Measurements from ENCODE around the gene RAB40B. TPM values are rescaled to one million over a fixed set of nuclear protein-coding genes. Genes with fewer than 3 reads are reported as not detected.

Gene RAB40B
- total and polyA plus RNA-seq, 8 donors: 6.8 to 25.7 (median 19.5) TPM

GRCh38 chr17:82696259-82696658, 2.2 kb downstream of the RAB40B start:
- intact Hi-C loops (cut with DNase I): no loop called here
- H3K4me1 ChIP-seq: peaks cover 5 to 22% of the 10 kb centered on the region in 2 donors

GRCh38 chr17:82694647-82695046, 3.9 kb downstream of the RAB40B start:
- intact Hi-C loops (cut with DNase I): no loop called here

More at GRCh38 chr17:82696259-82696658, 2.2 kb downstream of the RAB40B start:
- TF ChIP-seq CTCF (IDR thresholded peaks at IDR 0.05): no peak
- H3K4me3 ChIP-seq: no peak overlapping the region
- ATAC-seq (no peak), DNase-seq (no peak)
- no peaks in the 10 kb centered on the region for H3K36me3 ChIP-seq
- no peak overlapping the region for H3K27ac ChIP-seq
- H3K27me3 ChIP-seq: peaks cover 0 to 23% of the 10 kb centered on the region in 2 donors
- H3K9me3 ChIP-seq: peaks cover 0 to 14% of the 10 kb centered on the region in 2 donors

GRCh38 chr17:82693168-82693867, 5.2 kb downstream of the RAB40B start:
- intact Hi-C loops (cut with DNase I): no loop called here
- ATAC-seq: no peak
- DNase-seq: no peak
- no peak overlapping the region for H3K4me3 ChIP-seq
- no peaks in the 10 kb centered on the region for H3K36me3 ChIP-seq
- peaks cover 5 to 14% of the 10 kb centered on the region in 2 donors for H3K4me1 ChIP-seq
- peaks cover 0 to 23% of the 10 kb centered on the region in 2 donors for H3K27me3 ChIP-seq
- H3K27ac ChIP-seq: no peak overlapping the region
- TF ChIP-seq CTCF (IDR thresholded peaks at IDR 0.05): no peak
- H3K9me3 ChIP-seq: peaks cover 0 to 14% of the 10 kb centered on the region in 2 donors

More at GRCh38 chr17:82694647-82695046, 3.9 kb downstream of the RAB40B start:
- DNase-seq (no peak), ATAC-seq (no peak)
- H3K36me3 ChIP-seq: no peaks in the 10 kb centered on the region
- TF ChIP-seq CTCF (IDR thresholded peaks at IDR 0.05): no peak
- peaks cover 0 to 14% of the 10 kb centered on the region in 2 donors for H3K9me3 ChIP-seq
- H3K4me1 ChIP-seq: peaks cover 5 to 22% of the 10 kb centered on the region in 2 donors
- no peak overlapping the region for H3K27ac ChIP-seq
- peaks cover 0 to 23% of the 10 kb centered on the region in 2 donors for H3K27me3 ChIP-seq
- no peak overlapping the region for H3K4me3 ChIP-seq

GRCh38 chr17:82692268-82692667, 6.2 kb downstream of the RAB40B start:
- Histone ChIP-seq H3K36me3 (no peaks in the 10 kb centered on the region), H3K4me1 (peaks cover under 1 to 6% of the 10 kb centered on the region in 2 donors), H3K9me3 (peaks cover 0 to 14% of the 10 kb centered on the region in 2 donors), H3K27ac (no peak overlapping the region), H3K4me3 (no peak overlapping the region), H3K27me3 (peaks cover 0 to 14% of the 10 kb centered on the region in 2 donors)
- DNase-seq (no peak), ATAC-seq (no peak)
- intact Hi-C loops (cut with DNase I): no loop called here
- TF ChIP-seq CTCF (IDR thresholded peaks at IDR 0.05): no peak

- Histone ChIP-seq H3K4me3 (no peak overlapping the region), H3K36me3 (no peaks in the 10 kb centered on the region), H3K27ac (no peak overlapping the region), H3K9me3 (peaks cover 0 to 14% of the 10 kb centered on the region in 2 donors), H3K4me1 (peaks cover 0 to under 1% of the 10 kb centered on the region in 2 donors), H3K27me3 (peaks cover 0 to 9% of the 10 kb centered on the region in 2 donors)
- no peak for TF ChIP-seq CTCF (IDR thresholded peaks at IDR 0.05)
- DNase-seq: no peak
- intact Hi-C loops (cut with DNase I): no loop called here
- no peak for ATAC-seq
Observed at GRCh38 chr17:82691714-82692113, 6.8 kb downstream of the RAB40B start.
